ENCODE measurements around the gene RNF26. TPM values are rescaled to one million over a fixed set of nuclear protein-coding genes. Genes with fewer than 3 reads are reported as not detected.

RNF26 gene
- total RNA-seq = 4.1 and 7.1 TPM in 2 replicates
- 22.9 and 38.0 TPM in 2 replicates for polyA plus RNA-seq
- polyA plus RNA-seq (2012) = 27.6 and 45.2 TPM in 2 replicates
- polyA minus RNA-seq (ENCODE audit: low replicate concordance) = 113 and 145 TPM in 2 replicates

DNA sequence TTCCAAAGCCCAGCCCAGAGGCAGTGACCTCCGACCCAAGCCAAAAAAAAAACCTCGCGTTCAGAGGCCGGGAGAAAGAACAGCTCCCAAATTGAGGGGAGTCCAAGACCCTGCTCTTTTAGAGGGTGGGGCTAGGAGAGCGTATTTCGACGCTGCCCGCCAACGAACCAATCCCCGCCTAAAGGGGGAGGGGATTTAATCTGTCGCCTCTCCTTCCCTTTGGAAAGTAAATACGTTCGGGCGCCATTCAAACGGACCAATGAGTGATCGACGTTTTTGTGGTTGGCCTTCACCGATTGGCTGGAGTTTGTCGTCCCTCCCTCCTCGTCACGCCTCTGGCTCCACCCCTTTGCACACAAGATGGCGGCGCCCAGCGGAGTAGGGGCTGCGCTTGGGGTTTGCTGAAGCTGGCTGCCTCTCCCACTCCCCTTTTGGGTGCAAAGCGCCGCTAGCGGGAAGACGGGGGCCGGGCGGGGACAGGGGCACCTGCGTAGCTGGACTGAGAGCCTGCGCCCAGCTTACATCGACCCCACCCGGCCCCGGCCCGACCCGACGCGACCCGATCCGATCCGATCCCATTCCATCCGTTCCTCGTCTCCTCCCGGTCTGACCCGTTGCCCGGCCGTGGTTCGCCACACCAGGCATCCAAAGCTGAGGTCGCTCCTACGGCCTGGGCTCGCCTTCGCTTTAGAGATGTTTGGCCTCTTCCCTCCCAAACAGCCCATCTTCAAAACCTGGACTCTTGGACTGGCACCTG is at the start of gene RNF26:
RNF26 (plus strand) TSS at position 354 of the 757 bp plus-strand sequence. CDS start 596 bp downstream, outside the sequence.
- Histone ChIP-seq H4K20me1 (ENCODE audit: control insufficient read depth, extremely low read depth, insufficient read depth, low read length) (no peaks in the 10 kb centered on the region), H3K27me3 (ENCODE audit: control insufficient read depth, insufficient read depth, low read length) (no peaks in the 10 kb centered on the region), H3K36me3 (ENCODE audit: control insufficient read depth, insufficient read depth, low read length) (peaks cover 4% of the 10 kb centered on the region), H2AFZ (ENCODE audit: low read length) (peak within 1 kb of the TSS; percentile 81), H3K4me2 (ENCODE audit: extremely low read depth, insufficient read depth, low read length) (peak within 1 kb of the TSS; percentile 99), H3K9ac (ENCODE audit: insufficient read depth, low read length) (peak within 1 kb of the TSS; percentile 87), H3K4me3 (replicated peaks in 1 of 4; ENCODE audit: control extremely low read depth in 1 of 4, insufficient read depth in 1 of 4, low read depth in 3 of 4, low read length in 4 of 4) (peak within 1 kb of the TSS; percentile 86 to 97 (median 91)), H3K79me2 (ENCODE audit: control insufficient read depth, insufficient read depth, low read length) (peaks cover 18% of the 10 kb centered on the region), H3K27ac (ENCODE audit: insufficient read depth, low read length) (peak within 1 kb of the TSS; percentile 95), H3K4me1 (ENCODE audit: control insufficient read depth, extremely low read depth, insufficient read depth, low read length) (peaks cover 28% of the 10 kb centered on the region), H3K9me3 (ENCODE audit: control insufficient read depth, insufficient read depth, low read depth, low read length) (no peaks in the 10 kb centered on the region)
- peak; percentile 96 to 98 for DNase-seq (ENCODE audit: low read depth in 2 of 2)
- TF ChIP-seq CTCF (conservative IDR thresholded peaks at IDR 0.05 in 1 of 2, IDR thresholded peaks at IDR 0.05 in 1 of 2; ENCODE audit: low read depth in 1 of 2, low read length in 2 of 2) (no peak), EZH2 (IDR thresholded peaks at IDR 0.05; ENCODE audit: low read length, missing control alignments) (no peak)

GRCh38 chr11:119285431-119285830 is 48.9 kb upstream of the RNF26 start:
- no peak for DNase-seq (ENCODE audit: low read depth in 2 of 2)
- Histone ChIP-seq H3K27ac (ENCODE audit: insufficient read depth, low read length) (no peak overlapping the region), H3K9me3 (ENCODE audit: control insufficient read depth, insufficient read depth, low read depth, low read length) (no peaks in the 10 kb centered on the region), H3K9ac (ENCODE audit: insufficient read depth, low read length) (no peak overlapping the region), H2AFZ (ENCODE audit: low read length) (no peak overlapping the region), H3K4me2 (ENCODE audit: extremely low read depth, insufficient read depth, low read length) (no peak overlapping the region), H4K20me1 (ENCODE audit: control insufficient read depth, extremely low read depth, insufficient read depth, low read length) (no peaks in the 10 kb centered on the region), H3K4me1 (ENCODE audit: control insufficient read depth, extremely low read depth, insufficient read depth, low read length) (no peaks in the 10 kb centered on the region), H3K4me3 (replicated peaks in 1 of 4; ENCODE audit: control extremely low read depth in 1 of 4, insufficient read depth in 1 of 4, low read depth in 3 of 4, low read length in 4 of 4) (no peak overlapping the region), H3K36me3 (ENCODE audit: control insufficient read depth, insufficient read depth, low read length) (peaks cover 2% of the 10 kb centered on the region), H3K79me2 (ENCODE audit: control insufficient read depth, insufficient read depth, low read length) (no peaks in the 10 kb centered on the region), H3K27me3 (ENCODE audit: control insufficient read depth, insufficient read depth, low read length) (no peaks in the 10 kb centered on the region)
- no peak for TF ChIP-seq CTCF (conservative IDR thresholded peaks at IDR 0.05 in 1 of 2, IDR thresholded peaks at IDR 0.05 in 1 of 2; ENCODE audit: low read depth in 1 of 2, low read length in 2 of 2)
- no peak for TF ChIP-seq EZH2 (IDR thresholded peaks at IDR 0.05; ENCODE audit: low read length, missing control alignments)

GRCh38 chr11:119288219-119288618 is 46.1 kb upstream of the RNF26 start:
- no peak overlapping the region for H3K4me2 ChIP-seq (ENCODE audit: extremely low read depth, insufficient read depth, low read length)
- no peaks in the 10 kb centered on the region for H3K4me1 ChIP-seq (ENCODE audit: control insufficient read depth, extremely low read depth, insufficient read depth, low read length)
- H3K27ac ChIP-seq (ENCODE audit: insufficient read depth, low read length) = no peak overlapping the region
- H3K9me3 ChIP-seq (ENCODE audit: control insufficient read depth, insufficient read depth, low read depth, low read length) = no peaks in the 10 kb centered on the region
- H3K27me3 ChIP-seq (ENCODE audit: control insufficient read depth, insufficient read depth, low read length) = no peaks in the 10 kb centered on the region
- TF ChIP-seq CTCF (conservative IDR thresholded peaks at IDR 0.05 in 1 of 2, IDR thresholded peaks at IDR 0.05 in 1 of 2; ENCODE audit: low read depth in 1 of 2, low read length in 2 of 2) (no peak), EZH2 (IDR thresholded peaks at IDR 0.05; ENCODE audit: low read length, missing control alignments) (no peak)
- H2AFZ ChIP-seq (ENCODE audit: low read length) = no peak overlapping the region
- no peak for DNase-seq (ENCODE audit: low read depth in 2 of 2)
- no peak overlapping the region for H3K4me3 ChIP-seq (replicated peaks in 1 of 4; ENCODE audit: control extremely low read depth in 1 of 4, insufficient read depth in 1 of 4, low read depth in 3 of 4, low read length in 4 of 4)
- peaks cover 2% of the 10 kb centered on the region for H3K36me3 ChIP-seq (ENCODE audit: control insufficient read depth, insufficient read depth, low read length)
- no peaks in the 10 kb centered on the region for H3K79me2 ChIP-seq (ENCODE audit: control insufficient read depth, insufficient read depth, low read length)
- no peak overlapping the region for H3K9ac ChIP-seq (ENCODE audit: insufficient read depth, low read length)
- no peaks in the 10 kb centered on the region for H4K20me1 ChIP-seq (ENCODE audit: control insufficient read depth, extremely low read depth, insufficient read depth, low read length)

Measured in fibroblast of lung (primary cell).